HCT116 (cell line): Measurements from ENCODE around the gene ZFX. TPM values are rescaled to one million over a fixed set of nuclear protein-coding genes. Genes with fewer than 3 reads are reported as not detected.

Source experiments
- ATAC-seq: fragments of 200-7000 bp; cut with Tn5 transposase; 2 replicates; pipeline ENCODE4 v1.9.1; 2020; ENCODE audit warnings: mild to moderate bottlenecking, moderate library complexity
- BruUV-seq: library from RNA; stranded (reverse); fragments of 400-500 nt; replicated peaks from 2 replicates; lab custom pipeline; 2021; lab: Mats Ljungman, UMichigan
- CTCF ChIA-PET: fragments of 300-600 bp; sonication (Branson Sonifier 250); formaldehyde crosslinking; loops from one replicate; lab custom pipeline; 2021; ENCODE audit warnings: antibody characterized with exemption; lab: Charles Lee
- POLR2A ChIA-PET: fragments of 300-600, 350-600 bp; sonication (Branson Sonifier 250); formaldehyde crosslinking; loops from one replicate; lab custom pipeline; 2021; ENCODE audit warnings: antibody characterized with exemption; lab: Charles Lee
- RAD21 ChIA-PET, 2 experiments: fragments of 300-600 bp; sonication (Branson Sonifier 250); formaldehyde crosslinking; loops; one replicate each; lab custom pipeline; 2023; ENCODE audit warnings: low total read pairs in 2 of 2; ENCODE audit not compliant: uncharacterized antibody in 2 of 2, unreplicated experiment in 2 of 2, low non-redundant PET in 1 of 2; lab: Charles Lee
- DNase-seq: peaks from one replicate; pipeline ENCODE4 v3.0.0-alpha.2; 2010; ENCODE audit warnings: low read depth, low spot score
- H2AFZ ChIP-seq: fragments of 200-600 bp; shearing (Covaris generic), sonication (generic); 2 replicates; pipeline ENCODE4 v1.6.1; 2017; ENCODE audit warnings: low read depth, mixed run types, mixed read lengths, antibody characterized with exemption, low read length; ENCODE audit not compliant: poor library complexity, severe bottlenecking
- H3K27ac ChIP-seq: 2 replicates; pipeline ENCODE4 v1.5.1; 2012; ENCODE audit warnings: low read depth, low read length
- H3K27me3 ChIP-seq: fragments of 200-600 bp; sonication (generic); 2 replicates; pipeline ENCODE4 v1.6.1; 2016; ENCODE audit warnings: mixed run types, low read length, mixed read lengths; ENCODE audit not compliant: insufficient read depth
- H3K36me3 ChIP-seq, 2 experiments: fragments of 200-500 bp in 1 of 2; fragments of 200-600 bp in 1 of 2; sonication (Bioruptor generic) in 1 of 2; sonication (generic) in 1 of 2; 2 replicates each; pipeline versions ENCODE4 v1.5.1 to v1.6.1; 2014 to 2016; ENCODE audit warnings: low read length in 2 of 2, inconsistent platforms in 1 of 2, mixed read lengths in 1 of 2, mixed run types in 1 of 2; ENCODE audit not compliant: insufficient read depth in 2 of 2, control insufficient read depth in 1 of 2
- H3K4me1 ChIP-seq, 2 experiments: fragments of 200-600 bp in 1 of 2; sonication (generic) in 1 of 2; 2 replicates each; pipeline versions ENCODE4 v1.5.1 to v1.6.1; 2012 to 2017; ENCODE audit warnings: low read length in 2 of 2, inconsistent platforms in 1 of 2, mild to moderate bottlenecking in 1 of 2, mixed read lengths in 1 of 2, mixed run types in 1 of 2, moderate library complexity in 1 of 2; ENCODE audit not compliant: insufficient read depth in 2 of 2, control insufficient read depth in 1 of 2
- H3K4me2 ChIP-seq: fragments of 200-600 bp; sonication (generic); 2 replicates; pipeline ENCODE4 v1.6.1; 2017; ENCODE audit warnings: mixed run types, low read length, mixed read lengths
- H3K4me3 ChIP-seq, 2 experiments: fragments of 200-600 bp in 1 of 2; sonication (generic) in 1 of 2; replicated peaks in 1 of 2; 2 replicates each; pipeline ENCODE4 v1.5.1; 2011 to 2016; ENCODE audit warnings: low read length in 2 of 2, control low read depth in 1 of 2, low read depth in 1 of 2, mild to moderate bottlenecking in 1 of 2, mixed read lengths in 1 of 2, mixed run types in 1 of 2
- H3K79me2 ChIP-seq: fragments of 200-600 bp; sonication (generic); 2 replicates; pipeline ENCODE4 v1.6.1; 2017; ENCODE audit warnings: mild to moderate bottlenecking, mixed run types, low read length, moderate library complexity, mixed read lengths; ENCODE audit not compliant: insufficient read depth
- H3K9ac ChIP-seq: fragments of 200-600 bp; sonication (generic); 2 replicates; pipeline ENCODE4 v1.6.1; 2016; ENCODE audit warnings: low read length, mixed read lengths
- H3K9me2 ChIP-seq: fragments of 200-600 bp; sonication (generic), shearing (Covaris generic); 2 replicates; pipeline ENCODE4 v1.6.1; 2017; ENCODE audit warnings: mixed run types, mild to moderate bottlenecking, moderate library complexity; ENCODE audit not compliant: insufficient read depth
- H3K9me3 ChIP-seq, 2 experiments: fragments of 200-500 bp in 1 of 2; fragments of 200-600 bp in 1 of 2; sonication (Bioruptor generic) in 1 of 2; sonication (generic) in 1 of 2; 2 replicates each; pipeline ENCODE4 v1.6.1; 2014 to 2017; ENCODE audit warnings: low read length in 2 of 2, mixed read lengths in 2 of 2, inconsistent platforms in 1 of 2, low read depth in 1 of 2, mild to moderate bottlenecking in 1 of 2, mixed run types in 1 of 2, moderate library complexity in 1 of 2; ENCODE audit not compliant: control insufficient read depth in 1 of 2, insufficient read depth in 1 of 2
- H4K20me1 ChIP-seq: fragments of 200-600 bp; sonication (generic), shearing (Covaris generic); 2 replicates; pipeline ENCODE4 v1.6.1; 2017; ENCODE audit warnings: mixed run types, mild to moderate bottlenecking, moderate library complexity; ENCODE audit not compliant: insufficient read depth
- ELF1 ChIP-seq: IDR thresholded peaks from 2 replicates; pipeline ENCODE4 v1.6.1; 2012; ENCODE audit warnings: low read depth, borderline replicate concordance
- EZH2phosphoT487 ChIP-seq: fragments of 200-600 bp; IDR thresholded peaks from 2 replicates; pipeline ENCODE4 v1.6.1; 2018; ENCODE audit warnings: antibody characterized with exemption, borderline replicate concordance
- SIN3A ChIP-seq: IDR thresholded peaks from 2 replicates; pipeline ENCODE4 v1.6.1; 2012; ENCODE audit warnings: low read depth
- SP1 ChIP-seq: IDR thresholded peaks from 2 replicates; pipeline ENCODE4 v1.6.1; 2012; ENCODE audit warnings: low read depth
- YY1 ChIP-seq: IDR thresholded peaks from 2 replicates; pipeline ENCODE4 v1.6.1; 2011; ENCODE audit warnings: low read length, low read depth, moderate library complexity, mild to moderate bottlenecking; ENCODE audit not compliant: insufficient replicate concordance; ENCODE audit errors: extremely low read depth
- ZFX ChIP-seq: fragments of 450-650 bp; IDR thresholded peaks from 2 replicates; pipeline ENCODE4 v1.6.1; 2017
- ZNF274 ChIP-seq: fragments of 200-500 bp; sonication (Bioruptor generic); IDR thresholded peaks from 2 replicates; pipeline ENCODE4 v1.6.1; 2014; ENCODE audit warnings: mild to moderate bottlenecking, low read depth, low read length, inconsistent platforms
- intact Hi-C: fragments of 100-400 bp; cut with micrococcal nuclease; formaldehyde crosslinking; loops from 2 replicates; pipeline ENCODE4 v1.10.0; 2022
- total RNA-seq: library from RNA; stranded (reverse); gene quantifications from one replicate; pipeline ENCODE4 v1.2.1, GENCODE V29; 2021; ENCODE audit not compliant: unreplicated experiment
- TF ChIP-seq, protein P1 (sequence below): IDR thresholded peaks from 2 replicates; pipeline ENCODE4 v1.6.1; 2012
- TF ChIP-seq, protein P2 (sequence below): IDR thresholded peaks from 2 replicates; pipeline ENCODE4 v1.6.1; 2012
- TF ChIP-seq, protein P3 (sequence below): IDR thresholded peaks from 2 replicates; pipeline ENCODE4 v1.6.1; 2011; ENCODE audit warnings: mild to moderate bottlenecking, low read length, moderate library complexity; ENCODE audit not compliant: insufficient replicate concordance; ENCODE audit errors: extremely low read depth
- TF ChIP-seq, protein P4 (sequence below): IDR thresholded peaks from 2 replicates; pipeline ENCODE4 v1.6.1; 2012; ENCODE audit warnings: low read depth
- TF ChIP-seq, protein P5 (sequence below), 3 experiments: fragments of 200-600 bp in 1 of 3; sonication (generic) in 1 of 3; IDR thresholded peaks in 2 of 3; conservative IDR thresholded peaks in 1 of 3; 2 replicates each; pipeline ENCODE4 v1.5.1; 2012 to 2017; ENCODE audit warnings: low read depth in 2 of 3, low read length in 2 of 3, antibody characterized with exemption in 1 of 3, borderline replicate concordance in 1 of 3, control low read depth in 1 of 3, mild to moderate bottlenecking in 1 of 3, mixed read lengths in 1 of 3, mixed run types in 1 of 3, moderate library complexity in 1 of 3; ENCODE audit not compliant: insufficient read depth in 1 of 3

Gene ZFX
- total RNA-seq, 1 experiment from 2014 or later: 28.1 TPM

DNA sequence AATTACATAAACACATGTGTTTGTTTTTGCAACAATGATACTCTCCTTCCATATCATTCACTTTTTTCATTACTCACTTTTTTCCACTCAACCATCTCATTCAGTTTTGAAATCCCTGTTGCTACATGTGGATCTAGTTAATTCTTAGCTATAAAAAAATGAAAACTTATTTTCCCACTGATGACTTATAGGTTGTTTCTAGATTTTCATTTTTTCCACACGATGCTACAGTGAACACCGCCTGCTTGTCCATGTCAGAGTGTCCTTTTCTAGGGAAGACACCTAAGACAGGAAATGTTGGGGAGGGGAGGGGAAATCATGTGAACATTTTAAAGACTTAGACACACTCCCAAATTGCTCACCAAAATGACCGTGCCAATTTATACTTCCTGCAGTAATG is 94.2 kb downstream of the ZFX start:
- ATAC-seq (no peak), DNase-seq (no peak)
- CTCF ChIA-PET: no interaction called here
- intact Hi-C loops: loop anchor here (2.0 to 5.0 kb wide), 2 partner anchors 163 to 336 kb away; partner anchors contain the start of genes APOO and CXorf58
- RAD21 ChIA-PET: no interaction called here
- Histone ChIP-seq H3K79me2 (no peaks in the 10 kb centered on the region), H3K4me3 (no peak overlapping the region), H3K27me3 (no peaks in the 10 kb centered on the region), H3K4me2 (no peak overlapping the region), H3K9me3 (no peaks in the 10 kb centered on the region), H3K27ac (no peak overlapping the region), H4K20me1 (no peaks in the 10 kb centered on the region), H2AFZ (no peak overlapping the region), H3K9ac (no peak overlapping the region), H3K9me2 (no peaks in the 10 kb centered on the region), H3K36me3 (no peaks in the 10 kb centered on the region), H3K4me1 (peaks cover 10 to 17% of the 10 kb centered on the region in 2 experiments)
- POLR2A ChIA-PET: no interaction called here
- no TSS peak for BruUV-seq
- TF ChIP-seq EZH2phosphoT487: no peak
- TF ChIP-seq ZFX: no peak
- TF ChIP-seq, protein P1, sequence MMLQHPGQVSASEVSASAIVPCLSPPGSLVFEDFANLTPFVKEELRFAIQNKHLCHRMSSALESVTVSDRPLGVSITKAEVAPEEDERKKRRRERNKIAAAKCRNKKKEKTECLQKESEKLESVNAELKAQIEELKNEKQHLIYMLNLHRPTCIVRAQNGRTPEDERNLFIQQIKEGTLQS: no peak
- TF ChIP-seq ZNF274: no peak
- TF ChIP-seq, protein P2, sequence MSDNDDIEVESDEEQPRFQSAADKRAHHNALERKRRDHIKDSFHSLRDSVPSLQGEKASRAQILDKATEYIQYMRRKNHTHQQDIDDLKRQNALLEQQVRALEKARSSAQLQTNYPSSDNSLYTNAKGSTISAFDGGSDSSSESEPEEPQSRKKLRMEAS: no peak
- TF ChIP-seq ELF1: no peak
- no peak for TF ChIP-seq YY1
- TF ChIP-seq, protein P3, sequence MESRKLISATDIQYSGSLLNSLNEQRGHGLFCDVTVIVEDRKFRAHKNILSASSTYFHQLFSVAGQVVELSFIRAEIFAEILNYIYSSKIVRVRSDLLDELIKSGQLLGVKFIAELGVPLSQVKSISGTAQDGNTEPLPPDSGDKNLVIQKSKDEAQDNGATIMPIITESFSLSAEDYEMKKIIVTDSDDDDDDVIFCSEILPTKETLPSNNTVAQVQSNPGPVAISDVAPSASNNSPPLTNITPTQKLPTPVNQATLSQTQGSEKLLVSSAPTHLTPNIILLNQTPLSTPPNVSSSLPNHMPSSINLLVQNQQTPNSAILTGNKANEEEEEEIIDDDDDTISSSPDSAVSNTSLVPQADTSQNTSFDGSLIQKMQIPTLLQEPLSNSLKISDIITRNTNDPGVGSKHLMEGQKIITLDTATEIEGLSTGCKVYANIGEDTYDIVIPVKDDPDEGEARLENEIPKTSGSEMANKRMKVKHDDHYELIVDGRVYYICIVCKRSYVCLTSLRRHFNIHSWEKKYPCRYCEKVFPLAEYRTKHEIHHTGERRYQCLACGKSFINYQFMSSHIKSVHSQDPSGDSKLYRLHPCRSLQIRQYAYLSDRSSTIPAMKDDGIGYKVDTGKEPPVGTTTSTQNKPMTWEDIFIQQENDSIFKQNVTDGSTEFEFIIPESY: no peak
- TF ChIP-seq SP1: no peak
- TF ChIP-seq, protein P4, sequence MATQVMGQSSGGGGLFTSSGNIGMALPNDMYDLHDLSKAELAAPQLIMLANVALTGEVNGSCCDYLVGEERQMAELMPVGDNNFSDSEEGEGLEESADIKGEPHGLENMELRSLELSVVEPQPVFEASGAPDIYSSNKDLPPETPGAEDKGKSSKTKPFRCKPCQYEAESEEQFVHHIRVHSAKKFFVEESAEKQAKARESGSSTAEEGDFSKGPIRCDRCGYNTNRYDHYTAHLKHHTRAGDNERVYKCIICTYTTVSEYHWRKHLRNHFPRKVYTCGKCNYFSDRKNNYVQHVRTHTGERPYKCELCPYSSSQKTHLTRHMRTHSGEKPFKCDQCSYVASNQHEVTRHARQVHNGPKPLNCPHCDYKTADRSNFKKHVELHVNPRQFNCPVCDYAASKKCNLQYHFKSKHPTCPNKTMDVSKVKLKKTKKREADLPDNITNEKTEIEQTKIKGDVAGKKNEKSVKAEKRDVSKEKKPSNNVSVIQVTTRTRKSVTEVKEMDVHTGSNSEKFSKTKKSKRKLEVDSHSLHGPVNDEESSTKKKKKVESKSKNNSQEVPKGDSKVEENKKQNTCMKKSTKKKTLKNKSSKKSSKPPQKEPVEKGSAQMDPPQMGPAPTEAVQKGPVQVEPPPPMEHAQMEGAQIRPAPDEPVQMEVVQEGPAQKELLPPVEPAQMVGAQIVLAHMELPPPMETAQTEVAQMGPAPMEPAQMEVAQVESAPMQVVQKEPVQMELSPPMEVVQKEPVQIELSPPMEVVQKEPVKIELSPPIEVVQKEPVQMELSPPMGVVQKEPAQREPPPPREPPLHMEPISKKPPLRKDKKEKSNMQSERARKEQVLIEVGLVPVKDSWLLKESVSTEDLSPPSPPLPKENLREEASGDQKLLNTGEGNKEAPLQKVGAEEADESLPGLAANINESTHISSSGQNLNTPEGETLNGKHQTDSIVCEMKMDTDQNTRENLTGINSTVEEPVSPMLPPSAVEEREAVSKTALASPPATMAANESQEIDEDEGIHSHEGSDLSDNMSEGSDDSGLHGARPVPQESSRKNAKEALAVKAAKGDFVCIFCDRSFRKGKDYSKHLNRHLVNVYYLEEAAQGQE: no peak
- no peak for TF ChIP-seq SIN3A
- TF ChIP-seq, protein P5, sequence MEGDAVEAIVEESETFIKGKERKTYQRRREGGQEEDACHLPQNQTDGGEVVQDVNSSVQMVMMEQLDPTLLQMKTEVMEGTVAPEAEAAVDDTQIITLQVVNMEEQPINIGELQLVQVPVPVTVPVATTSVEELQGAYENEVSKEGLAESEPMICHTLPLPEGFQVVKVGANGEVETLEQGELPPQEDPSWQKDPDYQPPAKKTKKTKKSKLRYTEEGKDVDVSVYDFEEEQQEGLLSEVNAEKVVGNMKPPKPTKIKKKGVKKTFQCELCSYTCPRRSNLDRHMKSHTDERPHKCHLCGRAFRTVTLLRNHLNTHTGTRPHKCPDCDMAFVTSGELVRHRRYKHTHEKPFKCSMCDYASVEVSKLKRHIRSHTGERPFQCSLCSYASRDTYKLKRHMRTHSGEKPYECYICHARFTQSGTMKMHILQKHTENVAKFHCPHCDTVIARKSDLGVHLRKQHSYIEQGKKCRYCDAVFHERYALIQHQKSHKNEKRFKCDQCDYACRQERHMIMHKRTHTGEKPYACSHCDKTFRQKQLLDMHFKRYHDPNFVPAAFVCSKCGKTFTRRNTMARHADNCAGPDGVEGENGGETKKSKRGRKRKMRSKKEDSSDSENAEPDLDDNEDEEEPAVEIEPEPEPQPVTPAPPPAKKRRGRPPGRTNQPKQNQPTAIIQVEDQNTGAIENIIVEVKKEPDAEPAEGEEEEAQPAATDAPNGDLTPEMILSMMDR (IDR thresholded peaks at IDR 0.05 in 2 of 3, conservative IDR thresholded peaks at IDR 0.05 in 1 of 3; ENCODE audit: borderline replicate concordance in 1 of 3, insufficient read depth in 1 of 3, low read depth in 2 of 3, low read length in 2 of 3): no peak
